Adrenal gland (tissue), 5 donors: ENCODE data around the gene TMEM167B.

Experiments used
- POLR2A ChIP-seq, 2 donors: fragments of 450-650 bp; IDR thresholded peaks; one replicate each; pipeline ENCODE4 v1.6.1; 2017; ENCODE audit warnings: antibody characterized with exemption in 2 of 2, mild to moderate bottlenecking in 2 of 2, moderate library complexity in 1 of 2
- TF ChIP-seq, protein P1 (sequence below), 6 experiments: fragments of 450-650 bp in 4 of 6; fragments of 200-600 bp in 2 of 6; sonication (generic) in 1 of 6; IDR thresholded peaks; 1 replicate in 5 of 6; 2 replicates in 1 of 6; pipeline versions ENCODE4 v1.5.1 to v1.8.0; 2016 to 2021; ENCODE audit warnings: antibody characterized with exemption in 6 of 6, mild to moderate bottlenecking in 2 of 6, moderate library complexity in 1 of 6
- donor health status: DM: no; HTN: no; CAD: no.

DNA sequence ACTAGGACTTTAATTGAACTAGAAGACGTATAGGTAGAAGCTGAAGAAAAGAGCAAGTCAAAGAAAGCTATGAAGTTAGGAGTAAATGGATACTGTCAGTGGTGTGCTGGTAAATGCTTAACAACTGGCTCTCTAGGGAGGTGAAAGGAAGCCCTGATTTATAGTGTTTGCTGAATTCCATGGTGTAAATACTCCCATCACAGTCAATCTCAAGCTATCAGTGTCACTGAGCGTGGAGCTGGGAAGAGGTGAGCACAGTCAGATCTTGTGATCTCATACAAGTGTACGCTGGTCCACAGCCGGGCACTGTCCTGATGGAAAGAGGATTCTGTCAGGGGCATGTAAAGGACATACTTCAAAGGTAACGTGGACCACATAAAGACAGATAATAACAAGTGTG is 51.7 kb downstream of the TMEM167B start:
- TF ChIP-seq, protein P1, sequence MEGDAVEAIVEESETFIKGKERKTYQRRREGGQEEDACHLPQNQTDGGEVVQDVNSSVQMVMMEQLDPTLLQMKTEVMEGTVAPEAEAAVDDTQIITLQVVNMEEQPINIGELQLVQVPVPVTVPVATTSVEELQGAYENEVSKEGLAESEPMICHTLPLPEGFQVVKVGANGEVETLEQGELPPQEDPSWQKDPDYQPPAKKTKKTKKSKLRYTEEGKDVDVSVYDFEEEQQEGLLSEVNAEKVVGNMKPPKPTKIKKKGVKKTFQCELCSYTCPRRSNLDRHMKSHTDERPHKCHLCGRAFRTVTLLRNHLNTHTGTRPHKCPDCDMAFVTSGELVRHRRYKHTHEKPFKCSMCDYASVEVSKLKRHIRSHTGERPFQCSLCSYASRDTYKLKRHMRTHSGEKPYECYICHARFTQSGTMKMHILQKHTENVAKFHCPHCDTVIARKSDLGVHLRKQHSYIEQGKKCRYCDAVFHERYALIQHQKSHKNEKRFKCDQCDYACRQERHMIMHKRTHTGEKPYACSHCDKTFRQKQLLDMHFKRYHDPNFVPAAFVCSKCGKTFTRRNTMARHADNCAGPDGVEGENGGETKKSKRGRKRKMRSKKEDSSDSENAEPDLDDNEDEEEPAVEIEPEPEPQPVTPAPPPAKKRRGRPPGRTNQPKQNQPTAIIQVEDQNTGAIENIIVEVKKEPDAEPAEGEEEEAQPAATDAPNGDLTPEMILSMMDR (IDR thresholded peaks at IDR 0.05): no peak
- TF ChIP-seq POLR2A (IDR thresholded peaks at IDR 0.05): no peak
